Central memory CD4-positive, alpha-beta T cell (primary cell): ENCODE measurements around the gene CCP110.

Experiments used
- DNase-seq: peaks from one replicate; pipeline ENCODE4 v3.0.0; 2022

The CCP110 gene

GRCh38 chr16:19601083-19601976 lies 77.6 kb downstream of the CCP110 start:
- peak; percentile 31 for DNase-seq
